ENCODE measurements around the gene DBH.

The DBH gene

GRCh38 chr9:133702798-133703590 lies 66.8 kb downstream of the DBH start:
- intact Hi-C loops (cut with micrococcal nuclease), result no loop called here
- peak overlapping the region; percentile 43 for H3K27ac Mint-ChIP-seq
- H3K9me3 Mint-ChIP-seq, result no peaks in the 10 kb centered on the region
- H3K36me3 Mint-ChIP-seq (ENCODE audit: low read depth), result no peaks in the 10 kb centered on the region
- H3K27me3 Mint-ChIP-seq, result peaks cover 45% of the 10 kb centered on the region
- peak overlapping the region; percentile 44 for H3K4me3 Mint-ChIP-seq
- H3K4me1 Mint-ChIP-seq (ENCODE audit: low read depth), result peaks cover 21% of the 10 kb centered on the region

GRCh38 chr9:133703591-133704399 lies 67.6 kb downstream of the DBH start:
- Mint-ChIP-seq H3K4me3 (no peak overlapping the region), H3K4me1 (ENCODE audit: low read depth) (peaks cover 21% of the 10 kb centered on the region), H3K27me3 (peaks cover 44% of the 10 kb centered on the region), H3K27ac (no peak overlapping the region), H3K9me3 (no peaks in the 10 kb centered on the region), H3K36me3 (ENCODE audit: low read depth) (no peaks in the 10 kb centered on the region)
- intact Hi-C loops (cut with micrococcal nuclease), result no loop called here

GRCh38 chr9:133704711-133705181 lies 68.6 kb downstream of the DBH start:
- Mint-ChIP-seq H3K27ac (no peak overlapping the region), H3K27me3 (peaks cover 40% of the 10 kb centered on the region)
- intact Hi-C loops (cut with micrococcal nuclease), result no loop called here

GRCh38 chr9:133705576-133705975 lies 69.4 kb downstream of the DBH start:
- peaks cover 21% of the 10 kb centered on the region for H3K4me1 Mint-ChIP-seq (ENCODE audit: low read depth)
- H3K27me3 Mint-ChIP-seq, result peaks cover 37% of the 10 kb centered on the region
- intact Hi-C loops (cut with micrococcal nuclease), result no loop called here
- H3K4me3 Mint-ChIP-seq, result no peak overlapping the region
- H3K36me3 Mint-ChIP-seq (ENCODE audit: low read depth), result no peaks in the 10 kb centered on the region
- H3K9me3 Mint-ChIP-seq, result no peaks in the 10 kb centered on the region
- H3K27ac Mint-ChIP-seq, result no peak overlapping the region

More at GRCh38 chr9:133704711-133705181, 68.6 kb downstream of the DBH start:
- no peaks in the 10 kb centered on the region for H3K9me3 Mint-ChIP-seq
- no peaks in the 10 kb centered on the region for H3K36me3 Mint-ChIP-seq (ENCODE audit: low read depth)
- H3K4me3 Mint-ChIP-seq, result no peak overlapping the region
- H3K4me1 Mint-ChIP-seq (ENCODE audit: low read depth), result peaks cover 21% of the 10 kb centered on the region

- Mint-ChIP-seq H3K9me3 (no peaks in the 10 kb centered on the region), H3K4me3 (no peak overlapping the region), H3K4me1 (ENCODE audit: low read depth) (peaks cover 21% of the 10 kb centered on the region), H3K27ac (no peak overlapping the region), H3K27me3 (peaks cover 28% of the 10 kb centered on the region), H3K36me3 (ENCODE audit: low read depth) (no peaks in the 10 kb centered on the region)
- intact Hi-C loops (cut with micrococcal nuclease), result no loop called here
Measured at GRCh38 chr9:133706307-133707050, 70.3 kb downstream of the DBH start.

- intact Hi-C loops (cut with micrococcal nuclease), result no loop called here
- Mint-ChIP-seq H3K4me3 (no peak overlapping the region), H3K27ac (no peak overlapping the region), H3K9me3 (no peaks in the 10 kb centered on the region), H3K36me3 (ENCODE audit: low read depth) (no peaks in the 10 kb centered on the region), H3K4me1 (ENCODE audit: low read depth) (peaks cover 21% of the 10 kb centered on the region), H3K27me3 (peaks cover 21% of the 10 kb centered on the region)
Measured at GRCh38 chr9:133707065-133707762, 71.1 kb downstream of the DBH start.

GRCh38 chr9:133707763-133708245 lies 71.6 kb downstream of the DBH start:
- Mint-ChIP-seq H3K9me3 (no peaks in the 10 kb centered on the region), H3K27ac (no peak overlapping the region), H3K36me3 (ENCODE audit: low read depth) (no peaks in the 10 kb centered on the region), H3K4me3 (no peak overlapping the region), H3K27me3 (peaks cover 15% of the 10 kb centered on the region), H3K4me1 (ENCODE audit: low read depth) (peaks cover 16% of the 10 kb centered on the region)
- intact Hi-C loops (cut with micrococcal nuclease), result no loop called here

GRCh38 chr9:133708246-133709014 lies 72.3 kb downstream of the DBH start:
- intact Hi-C loops (cut with micrococcal nuclease), result no loop called here
- peaks cover 13% of the 10 kb centered on the region for H3K4me1 Mint-ChIP-seq (ENCODE audit: low read depth)
- H3K36me3 Mint-ChIP-seq (ENCODE audit: low read depth), result no peaks in the 10 kb centered on the region
- H3K9me3 Mint-ChIP-seq, result no peaks in the 10 kb centered on the region
- H3K4me3 Mint-ChIP-seq, result no peak overlapping the region
- no peak overlapping the region for H3K27ac Mint-ChIP-seq
- peaks cover 9% of the 10 kb centered on the region for H3K27me3 Mint-ChIP-seq

Data from dendritic cell treated with granulocyte-macrophage colony-stimulating factor and Interleukin-4, amounts not matched to agents 40 ng/mL and 50 ng/mL, for 4 days (primary cell).